D721Med (cell line): Measurements from ENCODE around the gene HCN2.

Experiments
- DNase-seq: peaks from one replicate; pipeline ENCODE4 v3.0.0; 2011; ENCODE audit warnings: low spot score; ENCODE audit not compliant: insufficient read length
- FAIRE-seq: peaks from 2 replicates; lab custom pipeline; 2011; peaks lifted over from hg19 to GRCh38; lab: Jason Lieb, UNC
- TF ChIP-seq, protein P1 (sequence below): IDR thresholded peaks from 2 replicates; pipeline ENCODE4 v1.5.1; 2012; ENCODE audit warnings: mild to moderate bottlenecking, control low read depth; ENCODE audit not compliant: insufficient read depth; ENCODE audit errors: missing control alignments

The HCN2 gene

DNA sequence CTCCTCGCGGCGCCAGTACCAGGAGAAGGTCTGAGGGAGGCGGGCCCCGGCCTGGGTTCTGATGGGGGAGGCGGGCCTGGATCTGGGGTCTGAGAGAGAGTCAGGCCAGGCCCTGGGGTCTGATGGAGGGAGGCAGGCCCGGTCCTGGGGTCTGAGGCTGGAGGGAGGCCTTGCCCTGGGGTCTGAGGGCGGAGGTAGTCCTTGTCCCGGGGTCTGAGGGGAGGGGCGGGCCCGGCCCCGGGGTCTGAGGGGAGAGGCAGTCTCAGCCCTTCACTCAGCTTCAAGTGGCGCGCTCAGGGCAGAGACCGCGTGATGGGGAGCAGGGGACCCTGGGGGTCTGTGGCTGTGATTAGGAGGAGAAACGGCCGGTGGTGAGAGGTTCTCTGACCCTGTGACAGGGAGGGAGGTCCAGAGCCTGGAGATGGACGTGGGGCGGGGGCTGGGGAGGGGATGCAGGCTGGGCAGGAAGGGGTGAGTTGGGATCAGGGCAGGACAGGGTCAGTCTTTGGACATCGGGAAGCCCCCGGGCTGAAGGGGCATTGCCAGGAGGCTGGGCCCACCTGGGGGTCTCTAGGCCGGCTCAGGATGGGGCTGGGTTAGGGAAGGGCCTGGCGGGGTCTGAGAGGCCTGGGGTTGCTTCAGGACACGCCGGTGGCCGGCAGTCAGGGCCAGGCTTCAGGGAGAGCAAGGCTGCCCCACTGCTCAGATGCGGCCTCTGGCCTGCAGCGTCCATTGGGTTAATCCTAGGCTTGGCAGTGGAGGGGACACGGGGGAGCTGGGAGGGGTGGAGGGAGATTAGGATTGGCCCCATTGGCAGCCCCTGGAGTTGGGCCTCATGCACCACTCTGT lies 18.7 kb downstream of the HCN2 start:
- FAIRE-seq, result no peak

GRCh38 chr19:609004-609346 lies 19.3 kb downstream of the HCN2 start:
- FAIRE-seq, result no peak

More for the DNA sequence above, 18.7 kb downstream of the HCN2 start:
- TF ChIP-seq, protein P1, sequence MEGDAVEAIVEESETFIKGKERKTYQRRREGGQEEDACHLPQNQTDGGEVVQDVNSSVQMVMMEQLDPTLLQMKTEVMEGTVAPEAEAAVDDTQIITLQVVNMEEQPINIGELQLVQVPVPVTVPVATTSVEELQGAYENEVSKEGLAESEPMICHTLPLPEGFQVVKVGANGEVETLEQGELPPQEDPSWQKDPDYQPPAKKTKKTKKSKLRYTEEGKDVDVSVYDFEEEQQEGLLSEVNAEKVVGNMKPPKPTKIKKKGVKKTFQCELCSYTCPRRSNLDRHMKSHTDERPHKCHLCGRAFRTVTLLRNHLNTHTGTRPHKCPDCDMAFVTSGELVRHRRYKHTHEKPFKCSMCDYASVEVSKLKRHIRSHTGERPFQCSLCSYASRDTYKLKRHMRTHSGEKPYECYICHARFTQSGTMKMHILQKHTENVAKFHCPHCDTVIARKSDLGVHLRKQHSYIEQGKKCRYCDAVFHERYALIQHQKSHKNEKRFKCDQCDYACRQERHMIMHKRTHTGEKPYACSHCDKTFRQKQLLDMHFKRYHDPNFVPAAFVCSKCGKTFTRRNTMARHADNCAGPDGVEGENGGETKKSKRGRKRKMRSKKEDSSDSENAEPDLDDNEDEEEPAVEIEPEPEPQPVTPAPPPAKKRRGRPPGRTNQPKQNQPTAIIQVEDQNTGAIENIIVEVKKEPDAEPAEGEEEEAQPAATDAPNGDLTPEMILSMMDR, result no peak
- no peak for DNase-seq

GRCh38 chr19:610071-610800 lies 20.6 kb downstream of the HCN2 start:
- FAIRE-seq (no peak), DNase-seq (no peak)
- TF ChIP-seq, protein P1, result no peak

More at GRCh38 chr19:609004-609346, 19.3 kb downstream of the HCN2 start:
- DNase-seq, result no peak
- TF ChIP-seq, protein P1, result no peak

DNA sequence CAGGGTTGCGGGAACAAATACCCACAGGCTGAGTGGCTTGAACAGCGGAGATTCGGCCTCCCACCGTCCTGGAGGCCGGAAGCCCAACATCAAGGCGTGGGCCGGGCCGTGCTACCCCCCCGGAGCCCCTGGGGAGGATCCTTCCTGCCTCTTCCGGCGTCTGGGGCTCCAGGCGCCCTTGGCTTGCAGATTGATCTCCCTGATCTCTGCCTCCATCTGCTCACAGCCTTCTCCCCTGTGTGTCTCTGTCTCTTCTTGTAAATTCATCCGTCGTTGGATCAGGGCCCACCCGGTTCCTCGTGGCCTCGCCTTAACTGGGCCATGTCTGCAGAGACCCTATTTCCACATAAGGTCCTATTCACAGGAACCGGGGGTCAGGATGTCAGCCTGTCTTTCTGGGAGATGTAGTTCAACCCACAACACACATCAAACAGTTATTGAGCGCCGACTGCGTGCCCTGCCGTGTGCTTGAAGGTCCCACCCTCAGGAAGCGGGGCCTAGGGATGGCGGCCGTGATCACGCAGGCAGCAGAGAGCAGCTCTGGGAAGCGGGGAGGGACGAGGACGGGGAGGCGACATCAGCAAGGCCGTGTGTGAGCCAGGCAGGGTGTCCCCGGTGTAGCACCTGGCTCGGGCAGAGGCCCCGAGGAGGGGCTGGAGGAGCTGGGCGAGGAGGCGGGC lies 21.3 kb downstream of the HCN2 start:
- TF ChIP-seq, protein P1, result no peak
- FAIRE-seq (peak; percentile 25), DNase-seq (peak; percentile 77)

DNA sequence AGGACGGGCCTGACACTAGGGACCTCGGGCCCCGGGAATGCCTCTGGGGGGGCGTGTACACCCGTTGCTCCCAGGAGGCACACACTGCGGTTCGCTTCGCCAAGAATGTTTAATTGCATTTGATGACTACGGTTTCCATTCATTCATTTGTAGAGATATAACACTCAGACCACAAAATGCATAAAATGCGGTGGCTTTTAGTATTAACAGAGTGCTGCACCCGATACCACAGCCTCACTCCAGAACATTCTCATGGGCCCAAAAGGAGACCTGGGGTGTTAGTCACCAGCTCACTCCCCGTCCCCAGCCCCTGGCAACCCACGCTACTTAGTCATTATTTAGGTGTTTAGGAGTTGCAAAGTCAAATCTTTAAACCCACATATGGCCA lies 21.8 kb downstream of the HCN2 start:
- no peak for DNase-seq
- TF ChIP-seq, protein P1, result no peak

DNA sequence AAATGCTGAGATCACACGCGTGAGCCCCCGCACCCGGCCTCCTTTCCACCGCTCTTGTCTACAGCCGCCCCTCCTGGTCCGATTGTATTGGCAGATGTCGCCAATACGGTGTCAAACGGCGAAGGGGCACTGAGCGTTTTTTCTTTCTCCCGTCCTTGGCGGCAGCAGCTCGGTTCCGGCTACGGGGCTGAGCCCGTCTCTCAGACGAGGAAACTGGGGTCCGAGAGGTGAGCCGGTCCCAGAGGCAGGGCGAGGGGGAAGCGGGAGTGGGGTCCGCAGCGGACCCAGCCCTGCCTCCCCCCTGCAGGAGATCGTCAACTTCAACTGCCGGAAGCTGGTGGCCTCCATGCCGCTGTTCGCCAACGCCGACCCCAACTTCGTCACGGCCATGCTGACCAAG lies 23.3 kb downstream of the HCN2 start:
- FAIRE-seq, result no peak
- TF ChIP-seq, protein P1, result no peak

More for the DNA sequence above, 21.8 kb downstream of the HCN2 start:
- no peak for FAIRE-seq

More for the DNA sequence above, 23.3 kb downstream of the HCN2 start:
- no peak for DNase-seq
